IPS DF 6.9 (cell line): ENCODE data around the gene SND1.

Experiments
- DNase-seq: peaks from one replicate; pipeline ENCODE4 v3.0.0-alpha.2; 2013; ENCODE audit warnings: low read depth, low spot score
- H3K27ac ChIP-seq: one replicate; pipeline ENCODE4 v1.5.1; 2013; ENCODE audit warnings: low read length, control low read depth
- H3K27me3 ChIP-seq: 2 replicates; pipeline ENCODE4 v1.6.1; 2013; ENCODE audit warnings: mild to moderate bottlenecking, low read length; ENCODE audit not compliant: control insufficient read depth, insufficient read depth
- H3K36me3 ChIP-seq: 2 replicates; pipeline ENCODE4 v1.6.1; 2013; ENCODE audit warnings: low read length; ENCODE audit not compliant: control insufficient read depth, insufficient read depth
- H3K4me1 ChIP-seq: 2 replicates; pipeline ENCODE4 v1.6.1; 2013; ENCODE audit warnings: low read length; ENCODE audit not compliant: control insufficient read depth, insufficient read depth
- H3K4me3 ChIP-seq: 2 replicates; pipeline ENCODE4 v1.5.1; 2013; ENCODE audit warnings: mild to moderate bottlenecking, low read length
- H3K9me3 ChIP-seq: 2 replicates; pipeline ENCODE4 v1.6.1; 2013; ENCODE audit warnings: low read length, inconsistent platforms; ENCODE audit not compliant: control insufficient read depth, insufficient read depth
- WGBS: extraction: QIAGEN DNeasy Blood & Tissue Kit; methylation state at CpG from one replicate; pipeline ENCODE4 v1.1.7; 2013; ENCODE audit warnings: mixed read lengths, missing lambda C conversion rate; ENCODE audit not compliant: insufficient read length, insufficient coverage; 5-methylcytosine and 5-hydroxymethylcytosine counted together

SND1 gene

GRCh38 chr7:127973832-127974231, 321.8 kb downstream of the SND1 start:
- H3K27me3 ChIP-seq: no peaks in the 10 kb centered on the region
- H3K4me1 ChIP-seq: 0 out of 2 replicates have a peak, but pooled peaks cover 1% of the 10 kb centered on the region
- no peaks in the 10 kb centered on the region for H3K36me3 ChIP-seq
- H3K27ac ChIP-seq: no peak overlapping the region
- H3K4me3 ChIP-seq: no peak overlapping the region
- no peaks in the 10 kb centered on the region for H3K9me3 ChIP-seq
- DNase-seq: no peak

- no peaks in the 10 kb centered on the region for H3K9me3 ChIP-seq
- DNase-seq: no peak
- no peaks in the 10 kb centered on the region for H3K36me3 ChIP-seq
- WGBS: no CpG with 5 or more reads among the region's 5 CpGs
- H3K27ac ChIP-seq: no peak overlapping the region
- 0 out of 2 replicates have a peak, but pooled peaks cover 1% of the 10 kb centered on the region for H3K4me1 ChIP-seq
- H3K4me3 ChIP-seq: no peak overlapping the region
- no peaks in the 10 kb centered on the region for H3K27me3 ChIP-seq
Observed at GRCh38 chr7:127974446-127975035, 322.5 kb downstream of the SND1 start.

- Histone ChIP-seq H3K4me3 (no peak overlapping the region), H3K27me3 (no peaks in the 10 kb centered on the region), H3K27ac (no peak overlapping the region), H3K36me3 (no peaks in the 10 kb centered on the region), H3K4me1 (0 out of 2 replicates have a peak, but pooled peaks cover 1% of the 10 kb centered on the region), H3K9me3 (no peaks in the 10 kb centered on the region)
- no peak for DNase-seq
- no CpG with 5 or more reads among the region's 6 CpGs for WGBS
Observed at GRCh38 chr7:127976056-127976737, 324.2 kb downstream of the SND1 start.

- DNase-seq: no peak
- H3K36me3 ChIP-seq: no peaks in the 10 kb centered on the region
Observed at GRCh38 chr7:127976738-127977120, 324.7 kb downstream of the SND1 start.

GRCh38 chr7:127978421-127978820, 326.4 kb downstream of the SND1 start:
- Histone ChIP-seq H3K27ac (no peak overlapping the region), H3K27me3 (no peaks in the 10 kb centered on the region), H3K9me3 (no peaks in the 10 kb centered on the region), H3K4me1 (0 out of 2 replicates have a peak, but pooled peaks cover 1% of the 10 kb centered on the region), H3K4me3 (no peak overlapping the region), H3K36me3 (no peaks in the 10 kb centered on the region)
- no CpG with 5 or more reads among the region's 4 CpGs for WGBS
- no peak for DNase-seq

More at GRCh38 chr7:127976738-127977120, 324.7 kb downstream of the SND1 start:
- no peak overlapping the region for H3K27ac ChIP-seq
- no peak overlapping the region for H3K4me3 ChIP-seq
- WGBS: no CpG with 5 or more reads among the region's 7 CpGs
- no peaks in the 10 kb centered on the region for H3K27me3 ChIP-seq
- 0 out of 2 replicates have a peak, but pooled peaks cover 1% of the 10 kb centered on the region for H3K4me1 ChIP-seq
- no peaks in the 10 kb centered on the region for H3K9me3 ChIP-seq

DNA sequence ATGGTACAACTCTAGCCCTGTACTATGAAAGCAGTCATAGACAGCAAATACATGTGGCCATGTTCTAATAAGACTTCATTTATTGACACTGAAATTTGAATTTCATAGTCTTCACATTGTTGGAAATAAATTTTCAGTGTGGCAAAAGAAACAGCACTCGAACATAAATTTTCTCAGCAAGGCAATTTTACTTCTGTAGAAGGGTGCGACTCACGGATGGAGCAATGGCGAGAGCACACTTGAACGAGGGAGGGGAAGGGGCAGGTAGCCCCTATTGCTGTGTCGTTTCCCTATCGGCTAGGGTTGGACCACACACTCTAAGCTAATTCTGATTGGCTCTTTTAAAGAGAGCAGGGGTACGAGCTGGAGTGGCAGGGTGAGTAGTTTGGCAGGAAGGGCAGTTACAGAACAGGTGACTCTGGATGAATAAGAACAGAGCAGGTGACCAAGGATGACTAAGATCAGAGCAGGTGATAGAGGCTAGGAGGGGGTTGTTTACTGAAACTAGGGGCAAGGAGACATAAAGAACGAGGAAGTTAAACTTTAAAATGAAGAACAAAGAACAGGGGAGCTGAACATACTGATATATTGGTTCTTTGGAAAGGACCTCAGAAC, 327.2 kb downstream of the SND1 start:
- no peaks in the 10 kb centered on the region for H3K9me3 ChIP-seq

DNA sequence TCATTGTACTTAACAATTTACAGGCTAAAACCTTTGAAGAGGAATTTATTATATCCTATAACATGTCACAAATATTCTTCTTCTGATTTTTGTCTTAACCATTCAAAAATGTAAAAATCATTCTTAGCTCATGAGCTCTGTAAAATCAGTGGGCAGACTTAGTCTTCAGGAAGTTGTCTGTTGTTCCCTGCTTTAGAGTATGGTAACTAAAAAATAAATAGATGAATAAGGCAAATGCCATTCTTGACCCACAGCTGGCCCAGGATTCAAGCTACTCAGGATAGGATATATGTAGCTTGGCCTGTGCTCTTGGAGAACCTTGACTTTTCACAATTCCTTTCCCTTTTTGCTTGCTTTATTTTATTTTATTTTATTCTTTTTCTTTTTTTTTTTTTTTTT, 327.7 kb downstream of the SND1 start:
- no peaks in the 10 kb centered on the region for H3K36me3 ChIP-seq

More for the DNA sequence above, 327.2 kb downstream of the SND1 start:
- Histone ChIP-seq H3K36me3 (no peaks in the 10 kb centered on the region), H3K27ac (no peak overlapping the region), H3K4me3 (no peak overlapping the region), H3K27me3 (no peaks in the 10 kb centered on the region), H3K4me1 (0 out of 2 replicates have a peak, but pooled peaks cover 1% of the 10 kb centered on the region)
- no peak for DNase-seq
- no CpG with 5 or more reads among the region's 9 CpGs for WGBS

GRCh38 chr7:127980901-127981300, 328.9 kb downstream of the SND1 start:
- no peak overlapping the region for H3K27ac ChIP-seq

More for the DNA sequence above, 327.7 kb downstream of the SND1 start:
- H3K4me1 ChIP-seq: 0 out of 2 replicates have a peak, but pooled peaks cover 1% of the 10 kb centered on the region
- H3K9me3 ChIP-seq: no peaks in the 10 kb centered on the region
- no peaks in the 10 kb centered on the region for H3K27me3 ChIP-seq
- no peak overlapping the region for H3K4me3 ChIP-seq
- no peak for DNase-seq
- no peak overlapping the region for H3K27ac ChIP-seq

GRCh38 chr7:127981965-127982364, 330.0 kb downstream of the SND1 start:
- Histone ChIP-seq H3K36me3 (no peaks in the 10 kb centered on the region), H3K4me3 (no peak overlapping the region), H3K27ac (no peak overlapping the region), H3K9me3 (no peaks in the 10 kb centered on the region), H3K4me1 (peaks cover 1% of the 10 kb centered on the region; the same call in 1 of the 2 replicates), H3K27me3 (no peaks in the 10 kb centered on the region)
- DNase-seq: no peak
- WGBS: no CpG with 5 or more reads among the region's 4 CpGs

More at GRCh38 chr7:127980901-127981300, 328.9 kb downstream of the SND1 start:
- no peak for DNase-seq
- no CpG with 5 or more reads among the region's 1 CpG for WGBS
- no peaks in the 10 kb centered on the region for H3K9me3 ChIP-seq
- 0 out of 2 replicates have a peak, but pooled peaks cover 1% of the 10 kb centered on the region for H3K4me1 ChIP-seq
- no peaks in the 10 kb centered on the region for H3K36me3 ChIP-seq
- no peak overlapping the region for H3K4me3 ChIP-seq
- no peaks in the 10 kb centered on the region for H3K27me3 ChIP-seq

- Histone ChIP-seq H3K4me3 (no peak overlapping the region), H3K9me3 (no peaks in the 10 kb centered on the region), H3K27me3 (no peaks in the 10 kb centered on the region), H3K27ac (no peak overlapping the region), H3K4me1 (peaks cover 3% of the 10 kb centered on the region; the same call in 1 of the 2 replicates), H3K36me3 (no peaks in the 10 kb centered on the region)
- DNase-seq: no peak
- WGBS: no CpG with 5 or more reads among the region's 5 CpGs
Observed at GRCh38 chr7:127983804-127984332, 331.9 kb downstream of the SND1 start.
